Esophagus muscularis mucosa (tissue), 4 donors: ENCODE results near the gene DUSP11.

ENCODE experiments used
- EP300 ChIP-seq: sonication (generic); formaldehyde crosslinking; IDR thresholded peaks from one replicate; pipeline ENCODE4 v1.6.1; 2017; ENCODE audit warnings: antibody characterized with exemption
- POLR2A ChIP-seq: fragments of 450-650 bp; IDR thresholded peaks from one replicate; pipeline ENCODE4 v1.6.1; 2017; ENCODE audit warnings: antibody characterized with exemption, moderate library complexity, mild to moderate bottlenecking, low read depth
- POLR2AphosphoS5 ChIP-seq, 2 donors: sonication (generic); formaldehyde crosslinking; IDR thresholded peaks; one replicate each; pipeline ENCODE4 v1.6.1; 2017; ENCODE audit warnings: antibody characterized with exemption in 2 of 2
- TF ChIP-seq, protein P1 (sequence below), 3 experiments: fragments of 200-600 bp in 2 of 3; fragments of 450-650 bp in 1 of 3; sonication (generic) in 2 of 3; IDR thresholded peaks; one replicate each; pipeline ENCODE4 v1.5.1; 2017 to 2019; ENCODE audit warnings: antibody characterized with exemption in 3 of 3, mild to moderate bottlenecking in 2 of 3, moderate library complexity in 1 of 3

DNA sequence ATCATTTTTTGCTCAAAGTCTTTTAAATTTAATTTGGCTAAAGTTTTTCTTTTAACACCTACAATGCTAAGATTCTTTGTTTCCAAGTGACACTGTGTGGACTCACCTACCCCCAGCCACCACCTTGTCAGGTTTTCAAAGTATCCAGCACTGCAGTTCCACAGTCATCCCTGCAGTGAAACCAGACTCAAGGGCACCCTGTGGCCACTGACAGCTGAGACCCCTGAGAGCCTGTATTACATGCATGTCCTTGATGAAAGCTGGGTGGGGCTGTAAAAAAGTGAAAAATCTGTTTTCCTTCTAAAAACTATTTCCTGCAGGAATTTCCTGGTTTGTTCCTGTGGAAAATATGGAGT is 62.7 kb downstream of the DUSP11 start:
- TF ChIP-seq, protein P1, sequence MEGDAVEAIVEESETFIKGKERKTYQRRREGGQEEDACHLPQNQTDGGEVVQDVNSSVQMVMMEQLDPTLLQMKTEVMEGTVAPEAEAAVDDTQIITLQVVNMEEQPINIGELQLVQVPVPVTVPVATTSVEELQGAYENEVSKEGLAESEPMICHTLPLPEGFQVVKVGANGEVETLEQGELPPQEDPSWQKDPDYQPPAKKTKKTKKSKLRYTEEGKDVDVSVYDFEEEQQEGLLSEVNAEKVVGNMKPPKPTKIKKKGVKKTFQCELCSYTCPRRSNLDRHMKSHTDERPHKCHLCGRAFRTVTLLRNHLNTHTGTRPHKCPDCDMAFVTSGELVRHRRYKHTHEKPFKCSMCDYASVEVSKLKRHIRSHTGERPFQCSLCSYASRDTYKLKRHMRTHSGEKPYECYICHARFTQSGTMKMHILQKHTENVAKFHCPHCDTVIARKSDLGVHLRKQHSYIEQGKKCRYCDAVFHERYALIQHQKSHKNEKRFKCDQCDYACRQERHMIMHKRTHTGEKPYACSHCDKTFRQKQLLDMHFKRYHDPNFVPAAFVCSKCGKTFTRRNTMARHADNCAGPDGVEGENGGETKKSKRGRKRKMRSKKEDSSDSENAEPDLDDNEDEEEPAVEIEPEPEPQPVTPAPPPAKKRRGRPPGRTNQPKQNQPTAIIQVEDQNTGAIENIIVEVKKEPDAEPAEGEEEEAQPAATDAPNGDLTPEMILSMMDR (IDR thresholded peaks at IDR 0.05), result no peak
- TF ChIP-seq POLR2AphosphoS5 (IDR thresholded peaks at IDR 0.05) (no peak), EP300 (no peak), POLR2A (no peak)
